Muscle of leg (tissue), 11 donors: Measurements from ENCODE around the gene RAD23B. TPM values are rescaled to one million over a fixed set of nuclear protein-coding genes. Genes with fewer than 3 reads are reported as not detected.

Source experiments
- DNase-seq: peaks from one replicate; pipeline ENCODE4 v3.0.0; 2013
- H3K27ac ChIP-seq: one replicate; pipeline ENCODE4 v1.5.1; 2013; ENCODE audit warnings: mild to moderate bottlenecking, low read length, control low read depth
- H3K27me3 ChIP-seq: one replicate; pipeline ENCODE4 v1.6.1; 2013; ENCODE audit warnings: low read length; ENCODE audit not compliant: control insufficient read depth, insufficient read depth
- H3K36me3 ChIP-seq: one replicate; pipeline ENCODE4 v1.6.1; 2013; ENCODE audit warnings: low read length; ENCODE audit not compliant: control insufficient read depth, insufficient read depth
- H3K4me1 ChIP-seq: one replicate; pipeline ENCODE4 v1.6.1; 2013; ENCODE audit warnings: low read length; ENCODE audit not compliant: control insufficient read depth, insufficient read depth
- H3K4me3 ChIP-seq: one replicate; pipeline ENCODE4 v1.5.1; 2013; ENCODE audit warnings: low read length, control low read depth
- H3K9me3 ChIP-seq: replicated peaks from 2 replicates; pipeline ENCODE4 v1.6.1; 2013; ENCODE audit warnings: low read depth, low read length; ENCODE audit not compliant: control insufficient read depth
- WGBS: methylation state at CpG from one replicate; pipeline ENCODE4 v1.1.5; 2013; ENCODE audit warnings: missing lambda C conversion rate; ENCODE audit not compliant: insufficient coverage; 5-methylcytosine and 5-hydroxymethylcytosine counted together
- polyA plus RNA-seq, 8 donors: library from polyadenylated mRNA; unstranded; fragments of 120-200 nt; gene quantifications; one replicate each; pipeline versions ENCODE4 v1.2.1 to v1.2.3, GENCODE V29; 2013; ENCODE audit warnings: inconsistent platforms in 1 of 8, low replicate concordance in 1 of 8; ENCODE audit not compliant: insufficient read length in 8 of 8, insufficient read depth in 1 of 8
- total RNA-seq: library from RNA; stranded (reverse); fragments of 120-200 nt; gene quantifications from one replicate; pipeline ENCODE4 v1.2.4, GENCODE V29; 2013

Gene RAD23B
- total and polyA plus RNA-seq, 9 donors, result 62.5 to 136 (median 130) TPM

GRCh38 chr9:107308461-107308860, 25.4 kb downstream of the RAD23B start:
- no peaks in the 10 kb centered on the region for H3K27me3 ChIP-seq
- H3K27ac ChIP-seq, result no peak overlapping the region
- peaks cover 36% of the 10 kb centered on the region for H3K36me3 ChIP-seq
- DNase-seq, result no peak
- no peaks in the 10 kb centered on the region for H3K9me3 ChIP-seq
- peaks cover 4% of the 10 kb centered on the region for H3K4me1 ChIP-seq
- 0% methylated on average over 1 of the region's 1 CpG for WGBS
- H3K4me3 ChIP-seq, result no peak overlapping the region

- DNase-seq, result no peak
- Histone ChIP-seq H3K27me3 (no peaks in the 10 kb centered on the region), H3K4me3 (no peak overlapping the region), H3K4me1 (peaks cover 4% of the 10 kb centered on the region), H3K36me3 (peaks cover 39% of the 10 kb centered on the region), H3K27ac (no peak overlapping the region), H3K9me3 (no peaks in the 10 kb centered on the region)
- WGBS, result no CpG with 5 or more reads among the region's 5 CpGs
Measured at GRCh38 chr9:107309271-107309670, 26.2 kb downstream of the RAD23B start.

GRCh38 chr9:107312376-107313050, 29.4 kb downstream of the RAD23B start:
- Histone ChIP-seq H3K9me3 (no peaks in the 10 kb centered on the region), H3K27ac (no peak overlapping the region), H3K27me3 (no peaks in the 10 kb centered on the region), H3K36me3 (peaks cover 30% of the 10 kb centered on the region), H3K4me1 (peaks cover 2% of the 10 kb centered on the region), H3K4me3 (no peak overlapping the region)
- WGBS, result 29% methylated on average over 3 of the region's 8 CpGs
- DNase-seq, result peak; percentile 44

- peaks cover 26% of the 10 kb centered on the region for H3K36me3 ChIP-seq
- WGBS, result 93% methylated on average over 1 of the region's 1 CpG
- H3K4me3 ChIP-seq, result no peak overlapping the region
- H3K27ac ChIP-seq, result no peak overlapping the region
- H3K4me1 ChIP-seq, result peaks cover 2% of the 10 kb centered on the region
- H3K9me3 ChIP-seq, result no peaks in the 10 kb centered on the region
- DNase-seq, result no peak
- no peaks in the 10 kb centered on the region for H3K27me3 ChIP-seq
Measured at GRCh38 chr9:107313555-107314096, 30.5 kb downstream of the RAD23B start.

- no CpG with 5 or more reads among the region's 1 CpG for WGBS
- no peak overlapping the region for H3K27ac ChIP-seq
- H3K4me1 ChIP-seq, result peaks cover 2% of the 10 kb centered on the region
- H3K4me3 ChIP-seq, result no peak overlapping the region
- no peak for DNase-seq
- H3K27me3 ChIP-seq, result no peaks in the 10 kb centered on the region
- no peaks in the 10 kb centered on the region for H3K9me3 ChIP-seq
- peaks cover 23% of the 10 kb centered on the region for H3K36me3 ChIP-seq
Measured at GRCh38 chr9:107314763-107315162, 31.7 kb downstream of the RAD23B start.

GRCh38 chr9:107316795-107317661, 33.9 kb downstream of the RAD23B start:
- Histone ChIP-seq H3K4me3 (no peak overlapping the region), H3K27ac (no peak overlapping the region), H3K36me3 (peaks cover 23% of the 10 kb centered on the region), H3K4me1 (peaks cover 2% of the 10 kb centered on the region), H3K27me3 (no peaks in the 10 kb centered on the region), H3K9me3 (no peaks in the 10 kb centered on the region)
- DNase-seq, result no peak
- WGBS, result 95% methylated on average over 5 of the region's 5 CpGs

GRCh38 chr9:107322643-107323042, 39.6 kb downstream of the RAD23B start:
- H3K27ac ChIP-seq, result no peak overlapping the region
- no peak overlapping the region for H3K4me3 ChIP-seq
- no peaks in the 10 kb centered on the region for H3K27me3 ChIP-seq
- DNase-seq, result no peak
- no peaks in the 10 kb centered on the region for H3K9me3 ChIP-seq
- H3K4me1 ChIP-seq, result no peaks in the 10 kb centered on the region
- H3K36me3 ChIP-seq, result peaks cover 18% of the 10 kb centered on the region
- no CpG with 5 or more reads among the region's 5 CpGs for WGBS

GRCh38 chr9:107323836-107324585, 40.9 kb downstream of the RAD23B start:
- H3K4me3 ChIP-seq, result no peak overlapping the region
- no peak for DNase-seq
- no peaks in the 10 kb centered on the region for H3K27me3 ChIP-seq
- WGBS, result no CpG with 5 or more reads among the region's 4 CpGs
- H3K27ac ChIP-seq, result no peak overlapping the region
- H3K36me3 ChIP-seq, result peaks cover 21% of the 10 kb centered on the region
- H3K4me1 ChIP-seq, result no peaks in the 10 kb centered on the region
- no peaks in the 10 kb centered on the region for H3K9me3 ChIP-seq

- Histone ChIP-seq H3K27ac (no peak overlapping the region), H3K4me1 (no peaks in the 10 kb centered on the region), H3K4me3 (no peak overlapping the region), H3K9me3 (no peaks in the 10 kb centered on the region), H3K27me3 (no peaks in the 10 kb centered on the region), H3K36me3 (peaks cover 26% of the 10 kb centered on the region)
- no CpG with 5 or more reads among the region's 1 CpG for WGBS
- DNase-seq, result no peak
Measured at GRCh38 chr9:107325842-107326241, 42.8 kb downstream of the RAD23B start.

GRCh38 chr9:107328510-107328909, 45.4 kb downstream of the RAD23B start:
- Histone ChIP-seq H3K27ac (no peak overlapping the region), H3K36me3 (peaks cover 40% of the 10 kb centered on the region), H3K27me3 (no peaks in the 10 kb centered on the region), H3K4me1 (no peaks in the 10 kb centered on the region), H3K4me3 (no peak overlapping the region), H3K9me3 (no peaks in the 10 kb centered on the region)
- no CpG with 5 or more reads among the region's 7 CpGs for WGBS
- DNase-seq, result no peak
